ENCODE results near the gene HRCT1. TPM values are rescaled to one million over a fixed set of nuclear protein-coding genes. Genes with fewer than 3 reads are reported as not detected.

HRCT1 gene
- total RNA-seq, 4 donors from 2014 or later, result 0.81 to 11.8 (median 3.3) TPM

- Histone ChIP-seq H3K36me3 (no peaks in the 10 kb centered on the region), H3K4me1 (no peaks in the 10 kb centered on the region), H3K27ac (no peak overlapping the region), H3K4me3 (replicated peaks in 1 of 3) (no peak overlapping the region), H3K27me3 (no peaks in the 10 kb centered on the region), H3K9me3 (no peaks in the 10 kb centered on the region)
- 59 to 68% methylated on average over 3 of the region's 3 CpGs for WGBS, 2 donors
- TF ChIP-seq POLR2A (IDR thresholded peaks at IDR 0.05) (no peak), CTCF (IDR thresholded peaks at IDR 0.05) (no peak)
- DNase-seq, result no peak
- intact Hi-C loops (cut with DNase I), result no loop called here
Observed at GRCh38 chr9:35859990-35860339, 46.0 kb upstream of the HRCT1 start.

- H3K27ac ChIP-seq, result no peak overlapping the region
- DNase-seq, result no peak
- 69 to 74% methylated on average over 12 of the region's 12 CpGs for WGBS, 2 donors
- intact Hi-C loops (cut with DNase I), result no loop called here
- no peaks in the 10 kb centered on the region for H3K27me3 ChIP-seq
- H3K36me3 ChIP-seq, result no peaks in the 10 kb centered on the region
- H3K9me3 ChIP-seq, result no peaks in the 10 kb centered on the region
- H3K4me3 ChIP-seq (replicated peaks in 1 of 3), result no peak overlapping the region
- H3K4me1 ChIP-seq, result no peaks in the 10 kb centered on the region
- TF ChIP-seq POLR2A (IDR thresholded peaks at IDR 0.05), result no peak
- no peak for TF ChIP-seq CTCF (IDR thresholded peaks at IDR 0.05)
Observed at GRCh38 chr9:35861161-35861897, 44.7 kb upstream of the HRCT1 start.

GRCh38 chr9:35862328-35862727 lies 43.7 kb upstream of the HRCT1 start:
- no peaks in the 10 kb centered on the region for H3K36me3 ChIP-seq
- DNase-seq, result no peak
- no peaks in the 10 kb centered on the region for H3K9me3 ChIP-seq
- intact Hi-C loops (cut with DNase I), result no loop called here
- TF ChIP-seq POLR2A (IDR thresholded peaks at IDR 0.05) (no peak), CTCF (IDR thresholded peaks at IDR 0.05) (no peak)
- no peak overlapping the region for H3K4me3 ChIP-seq (replicated peaks in 1 of 3)
- H3K4me1 ChIP-seq, result no peaks in the 10 kb centered on the region
- WGBS, 2 donors, result 76 to 78% methylated on average over 4 of the region's 4 CpGs
- no peaks in the 10 kb centered on the region for H3K27me3 ChIP-seq
- H3K27ac ChIP-seq, result no peak overlapping the region

GRCh38 chr9:35863583-35863982 lies 42.4 kb upstream of the HRCT1 start:
- Histone ChIP-seq H3K4me3 (replicated peaks in 1 of 3) (no peak overlapping the region), H3K36me3 (no peaks in the 10 kb centered on the region), H3K4me1 (no peaks in the 10 kb centered on the region), H3K27ac (no peak overlapping the region), H3K9me3 (no peaks in the 10 kb centered on the region), H3K27me3 (no peaks in the 10 kb centered on the region)
- 57 to 65% methylated on average over 8 of the region's 8 CpGs for WGBS, 2 donors
- TF ChIP-seq POLR2A (IDR thresholded peaks at IDR 0.05), result no peak
- no peak for DNase-seq
- intact Hi-C loops (cut with DNase I), result no loop called here

GRCh38 chr9:35864695-35865255 lies 41.2 kb upstream of the HRCT1 start:
- Histone ChIP-seq H3K36me3 (no peaks in the 10 kb centered on the region), H3K27me3 (no peaks in the 10 kb centered on the region), H3K4me1 (no peaks in the 10 kb centered on the region), H3K9me3 (no peaks in the 10 kb centered on the region), H3K27ac (no peak overlapping the region), H3K4me3 (replicated peaks in 1 of 3) (no peak overlapping the region)
- DNase-seq, result no peak
- WGBS, 2 donors, result 78 to 88% methylated on average over 8 of the region's 8 CpGs
- TF ChIP-seq POLR2A (IDR thresholded peaks at IDR 0.05) (no peak), CTCF (IDR thresholded peaks at IDR 0.05) (no peak)
- intact Hi-C loops (cut with DNase I), result no loop called here

Data from thyroid gland (tissue), 4 donors.